ENCODE data around the gene RNASE2.
"Not testable (repeated sequence)": the region's sequence is repeated elsewhere in the genome, so short reads cannot be mapped to it uniquely, and the experiment has no call there.

RNASE2 gene

GRCh38 chr14:20982646-20983369, 27.5 kb downstream of the RNASE2 start:
- DNase-seq (ENCODE audit: low spot score): no peak

GRCh38 chr14:20985650-20986049, 30.4 kb downstream of the RNASE2 start:
- DNase-seq (ENCODE audit: low spot score): not testable (repeated sequence)

GRCh38 chr14:20986811-20987210, 31.5 kb downstream of the RNASE2 start:
- no peak for DNase-seq (ENCODE audit: low spot score)

GRCh38 chr14:20988717-20989470, 33.6 kb downstream of the RNASE2 start:
- DNase-seq (ENCODE audit: low spot score): no peak

GRCh38 chr14:20989471-20989786, 34.1 kb downstream of the RNASE2 start:
- no peak for DNase-seq (ENCODE audit: low spot score)

- DNase-seq (ENCODE audit: low spot score): peak; percentile 73
Observed at GRCh38 chr14:20989787-20990600, 34.7 kb downstream of the RNASE2 start, which contains the start of gene METTL17. TSS of gene METTL17 (plus strand) at chr14:20989980. CDS start at chr14:20990003, 23 bp downstream.

- no peak for DNase-seq (ENCODE audit: low spot score)
Observed at GRCh38 chr14:20996521-20996920, 41.2 kb downstream of the RNASE2 start.

GRCh38 chr14:20997115-20997514, 41.8 kb downstream of the RNASE2 start:
- no peak for DNase-seq (ENCODE audit: low spot score)

GRCh38 chr14:20997564-20997963, 42.3 kb downstream of the RNASE2 start:
- DNase-seq (ENCODE audit: low spot score): no peak

GRCh38 chr14:20998139-20998538, 42.9 kb downstream of the RNASE2 start:
- no peak for DNase-seq (ENCODE audit: low spot score)

GRCh38 chr14:20998674-20999366, 43.5 kb downstream of the RNASE2 start, which contains the start of gene SLC39A2:
TSS of gene SLC39A2 (plus strand) at chr14:20999293. CDS start at chr14:20999447, 154 bp downstream.
- no peak for DNase-seq (ENCODE audit: low spot score)

GRCh38 chr14:20999591-20999990, 44.3 kb downstream of the RNASE2 start:
- DNase-seq (ENCODE audit: low spot score): no peak

- no peak for DNase-seq (ENCODE audit: low spot score)
Observed at GRCh38 chr14:21001218-21001617, 45.9 kb downstream of the RNASE2 start.

- DNase-seq (ENCODE audit: low spot score): no peak
Observed at GRCh38 chr14:21003788-21004346, 48.6 kb downstream of the RNASE2 start.

All from hematopoietic multipotent progenitor cell treated with erythropoietin and hydrocortisone succinate and interleukin-3 and kit ligand, for 17 days (in vitro differentiated cells).